Lung (tissue), 12 donors: ENCODE results near the gene PACS1. TPM values are rescaled to one million over a fixed set of nuclear protein-coding genes. Genes with fewer than 3 reads are reported as not detected.
A peak's percentile ranks its signal among the peaks of the same experiment; 100 is the strongest.

ENCODE experiments used
- ATAC-seq: fragments of 200-7000 bp; cut with Tn5 transposase; one replicate; pipeline ENCODE4 v1.9.1; 2020; ENCODE audit warnings: moderate number of reproducible peaks; ENCODE audit not compliant: insufficient read depth, low FRiP score
- DNase-seq, 3 donors: peaks; one replicate each; pipeline ENCODE4 v3.0.0-alpha.2; 2013 to 2017
- H3K27ac ChIP-seq, 2 donors: one replicate each; pipeline ENCODE4 v1.5.1; 2013; ENCODE audit warnings: mild to moderate bottlenecking in 2 of 2, moderate library complexity in 2 of 2, control low read depth in 1 of 2, inconsistent platforms in 1 of 2, low read depth in 1 of 2, low read length in 1 of 2
- H3K27me3 ChIP-seq, 3 donors: one replicate each; pipeline ENCODE4 v1.5.1; 2013; ENCODE audit warnings: low read length in 2 of 3; ENCODE audit not compliant: control insufficient read depth in 3 of 3, insufficient read depth in 3 of 3
- H3K36me3 ChIP-seq, 4 donors: one replicate each; pipeline ENCODE4 v1.5.1; 2013; ENCODE audit warnings: low read length in 4 of 4, mild to moderate bottlenecking in 1 of 4, moderate library complexity in 1 of 4; ENCODE audit not compliant: control insufficient read depth in 4 of 4, insufficient read depth in 4 of 4
- H3K4me1 ChIP-seq, 5 donors: one replicate each; pipeline ENCODE4 v1.5.1; 2013; ENCODE audit warnings: low read length in 5 of 5, mild to moderate bottlenecking in 2 of 5, moderate library complexity in 1 of 5; ENCODE audit not compliant: control insufficient read depth in 5 of 5, insufficient read depth in 5 of 5
- H3K4me3 ChIP-seq: one replicate; pipeline ENCODE4 v1.5.1; 2013; ENCODE audit warnings: mild to moderate bottlenecking, control low read depth, moderate library complexity
- H3K9ac ChIP-seq, 2 donors: one replicate each; pipeline ENCODE4 v1.5.1; 2013; ENCODE audit warnings: low read length in 2 of 2, control low read depth in 1 of 2; ENCODE audit not compliant: insufficient read depth in 1 of 2
- H3K9me3 ChIP-seq, 4 donors: one replicate each; pipeline ENCODE4 v1.5.1; 2013; ENCODE audit warnings: low read length in 3 of 4, mild to moderate bottlenecking in 1 of 4, moderate library complexity in 1 of 4; ENCODE audit not compliant: control insufficient read depth in 4 of 4, insufficient read depth in 3 of 4
- CTCF ChIP-seq: IDR thresholded peaks from 2 replicates; pipeline ENCODE4 v1.5.1; 2012; ENCODE audit warnings: mild to moderate bottlenecking; ENCODE audit errors: control extremely low read depth, extremely low read depth
- WGBS, 2 donors: extraction: QIAGEN DNeasy Blood & Tissue Kit; methylation state at CpG; one replicate each; pipeline ENCODE4 v1.1.7; 2013; 5-methylcytosine and 5-hydroxymethylcytosine counted together
- polyA plus RNA-seq, 2 donors: library from polyadenylated mRNA; stranded (reverse); fragments of 200-250 nt; gene quantifications; one replicate each; pipeline ENCODE4 v1.2.1, GENCODE V29; 2013
- total RNA-seq, 2 donors: library from RNA; depleted of rRNA in 1 of 2; stranded (reverse); fragments of >200 nt in 1 of 2; gene quantifications; one replicate each; pipeline ENCODE4 v1.2.1, GENCODE V29; 2014 to 2021
- donor health status: control.
- donor health status: control.
- donor health status: Bipolar disorder and iron deficiency.
- donor health status: healthy.
- donor health status: DM: yes; HTN: yes; CAD: no.

The PACS1 gene
- total and polyA plus RNA-seq, 4 donors, result 22.2 to 48.8 (median 34.7) TPM

DNA sequence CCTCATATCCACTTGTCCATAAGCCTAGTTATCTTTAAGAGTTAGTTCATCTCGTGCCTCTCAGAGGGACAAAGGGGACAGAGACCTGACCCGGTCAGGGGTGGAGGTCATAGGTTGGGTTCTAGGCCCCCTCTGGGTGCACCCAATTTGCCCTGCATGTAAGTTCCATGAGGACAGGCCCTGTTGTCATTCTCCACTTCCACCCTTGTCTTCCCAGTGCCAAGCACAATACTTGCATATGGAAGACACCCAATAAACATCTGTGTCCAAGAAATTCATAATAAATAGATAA, 220.2 kb downstream of the PACS1 start:
- peaks cover 0 to 7% (median 6%) of the 10 kb centered on the region in 4 donors for H3K36me3 ChIP-seq
- H3K4me1 ChIP-seq, result peaks cover 0 to 22% (median 12%) of the 10 kb centered on the region in 5 donors
- ATAC-seq, result no peak
- 74 to 81% methylated on average over 2 of the region's 2 CpGs for WGBS, 2 donors
- no peak overlapping the region for H3K27ac ChIP-seq
- H3K9ac ChIP-seq, result no peak overlapping the region
- TF ChIP-seq CTCF, result no peak
- peaks cover 0 to 25% (median 23%) of the 10 kb centered on the region in 3 donors for H3K27me3 ChIP-seq
- no peak overlapping the region for H3K4me3 ChIP-seq
- no peaks in the 10 kb centered on the region for H3K9me3 ChIP-seq
- DNase-seq, result no peak

DNA sequence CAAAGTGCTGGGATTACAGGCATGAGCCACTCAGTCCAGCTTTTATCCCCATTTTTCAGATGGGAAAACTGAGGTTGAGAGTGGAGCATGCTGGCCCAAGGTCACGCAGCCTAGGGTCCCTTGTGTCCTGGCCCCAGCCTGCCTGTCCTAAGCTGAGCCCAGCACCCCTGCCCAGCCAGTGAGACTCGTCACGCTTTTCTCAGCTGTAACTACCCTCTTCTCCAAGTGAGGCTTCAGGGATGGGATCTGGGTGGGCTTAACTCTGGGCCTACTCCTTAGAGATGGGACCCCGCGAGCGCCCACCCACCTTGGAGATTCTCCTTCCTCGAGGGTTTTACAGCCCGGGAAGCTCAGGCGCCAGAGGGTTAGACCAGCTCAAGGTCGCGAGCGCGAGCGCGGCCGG, 221.2 kb downstream of the PACS1 start:
- 16 to 18% methylated on average over 15 to 16 of the region's 16 CpGs for WGBS, 2 donors
- no peak for ATAC-seq
- Histone ChIP-seq H3K4me3 (no peak overlapping the region), H3K27ac (no peak overlapping the region), H3K9ac (no peak overlapping the region), H3K9me3 (no peaks in the 10 kb centered on the region), H3K36me3 (peaks cover 0 to 3% (median 1%) of the 10 kb centered on the region in 4 donors), H3K4me1 (peaks cover 0 to 22% (median 12%) of the 10 kb centered on the region in 5 donors), H3K27me3 (peaks cover 0 to 27% (median 25%) of the 10 kb centered on the region in 3 donors)
- no peak for DNase-seq
- TF ChIP-seq CTCF, result no peak

GRCh38 chr11:66291706-66292542, 221.9 kb downstream of the PACS1 start, which contains the start of gene TMEM151A:
Gene TMEM151A (plus strand): TSS chr11:66291894. CDS start chr11:66292014, 120 bp downstream.
- no peaks in the 10 kb centered on the region for H3K36me3 ChIP-seq
- H3K9me3 ChIP-seq, result no peaks in the 10 kb centered on the region
- peaks cover 0 to 22% (median 12%) of the 10 kb centered on the region in 5 donors for H3K4me1 ChIP-seq
- 2% methylated on average over 66 to 95 of the region's 95 CpGs for WGBS, 2 donors
- no peak within 1 kb of the TSS for H3K27ac ChIP-seq
- H3K9ac ChIP-seq, result no peak within 1 kb of the TSS
- DNase-seq, result no peak
- H3K27me3 ChIP-seq, result peaks cover 0 to 29% (median 25%) of the 10 kb centered on the region in 3 donors
- H3K4me3 ChIP-seq, result peak within 1 kb of the TSS; percentile 27
- ATAC-seq, result no peak
- TF ChIP-seq CTCF, result no peak
